Measurements from ENCODE around the gene ACTL10.

ACTL10 gene

DNA sequence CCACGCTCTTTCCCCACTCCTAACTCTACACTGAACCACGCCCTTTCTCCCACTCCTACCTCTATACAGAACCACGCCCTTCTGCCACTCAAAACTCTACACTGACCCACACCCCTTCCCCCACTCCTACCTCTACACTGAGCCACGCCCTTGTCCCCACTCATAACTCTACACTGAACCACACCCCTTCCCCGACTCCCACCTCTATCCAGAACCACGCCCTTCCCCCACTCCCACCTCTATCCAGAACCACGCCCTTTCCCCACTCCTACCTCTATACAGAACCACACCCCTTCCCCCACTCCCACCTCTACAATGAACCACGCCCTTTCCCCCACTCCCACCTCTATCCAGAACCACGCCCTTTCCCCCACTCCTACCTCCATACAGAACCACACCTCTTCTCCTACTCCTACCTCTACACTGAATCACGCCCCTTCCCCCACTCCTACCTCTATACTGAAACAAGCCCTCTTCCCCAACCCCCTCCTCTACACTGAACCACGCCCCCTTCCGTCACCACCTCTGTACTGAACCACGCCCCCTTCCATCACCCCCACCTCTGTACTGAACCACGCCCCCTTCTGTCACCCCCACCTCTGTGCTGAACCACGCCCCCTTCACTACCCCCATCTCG, 43.3 kb downstream of the ACTL10 start:
- FAIRE-seq (no peak), DNase-seq (ENCODE audit: extremely low spot score, insufficient read length, low read depth) (no peak)

DNA sequence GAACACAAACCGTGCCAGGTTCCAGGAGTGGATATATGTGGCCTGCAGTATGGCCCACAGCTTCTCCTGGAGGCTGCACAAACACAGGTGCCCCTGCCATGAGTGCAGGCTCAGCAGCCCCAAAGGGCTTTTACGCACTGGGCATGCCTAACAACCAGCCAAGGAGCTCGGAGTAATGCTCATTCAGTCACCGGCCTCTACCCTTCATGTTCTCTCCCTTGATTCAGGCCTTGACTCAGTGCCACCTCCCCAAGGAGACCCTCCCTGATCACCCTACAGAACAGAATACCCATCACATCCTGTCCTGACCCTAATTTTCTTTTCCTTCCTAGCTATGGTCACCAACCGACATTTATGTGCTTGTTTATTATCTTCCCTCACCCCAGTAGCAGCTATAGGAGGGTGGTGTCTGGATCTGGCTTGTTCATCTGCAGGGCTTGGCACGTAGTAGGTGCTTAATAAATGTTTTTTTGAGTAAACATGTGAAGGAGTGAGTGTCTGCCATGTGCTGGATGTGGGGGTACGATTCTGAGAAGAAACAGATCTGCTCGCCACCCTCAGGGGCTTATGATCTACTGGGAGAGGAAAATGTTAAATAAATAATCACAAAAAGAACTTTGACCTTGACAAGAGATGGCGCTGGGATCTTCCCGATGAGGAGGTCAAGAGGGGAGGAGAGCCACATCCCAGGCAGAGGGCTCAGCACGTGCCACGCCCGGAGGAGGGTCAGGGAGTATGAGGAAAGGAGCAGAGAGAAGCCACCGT, 44.1 kb downstream of the ACTL10 start:
- DNase-seq (ENCODE audit: extremely low spot score, insufficient read length, low read depth) (no peak), FAIRE-seq (no peak)

DNA sequence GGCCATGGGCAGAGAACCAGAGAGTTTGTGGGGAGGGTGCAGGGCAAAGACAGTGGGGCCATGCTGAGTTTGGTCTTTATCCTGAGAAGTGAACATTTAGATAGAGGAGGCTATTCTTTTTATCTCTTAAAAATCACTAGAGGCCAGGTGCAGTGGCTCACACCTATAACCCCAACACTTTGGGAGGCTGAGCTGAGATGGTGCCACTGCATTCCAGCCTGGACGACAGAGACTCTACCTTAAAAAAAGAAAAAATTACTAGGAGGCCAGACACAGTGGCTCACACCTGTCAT, 44.6 kb downstream of the ACTL10 start:
- DNase-seq (ENCODE audit: extremely low spot score, insufficient read length, low read depth) (no peak), FAIRE-seq (no peak)

DNA sequence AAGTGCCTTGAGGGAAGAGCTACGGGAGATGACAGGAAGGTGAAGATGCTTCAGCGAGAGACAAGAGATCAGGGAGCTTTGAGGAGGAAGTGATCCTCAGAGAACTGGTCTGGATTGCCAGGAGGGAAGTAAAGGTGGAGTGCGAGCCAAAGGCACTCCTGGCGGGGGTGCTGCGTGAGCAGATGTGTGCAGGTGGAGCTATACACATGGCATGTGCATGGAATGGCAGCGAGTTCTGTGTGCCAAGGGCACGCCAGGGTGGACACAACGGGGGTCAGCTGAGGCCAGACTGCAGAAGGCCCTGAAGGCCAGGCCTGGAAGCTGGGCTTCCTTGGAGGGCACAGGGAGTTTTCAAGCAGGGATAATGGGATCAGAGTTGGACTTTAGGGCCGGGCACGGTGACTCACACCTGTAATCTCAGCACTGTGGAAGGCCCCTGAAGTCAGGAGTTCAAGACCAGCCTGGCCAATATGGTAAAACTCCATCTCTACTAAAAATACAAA, 47.2 kb downstream of the ACTL10 start:
- DNase-seq (ENCODE audit: extremely low spot score, insufficient read length, low read depth) = no peak
- FAIRE-seq = no peak

DNA sequence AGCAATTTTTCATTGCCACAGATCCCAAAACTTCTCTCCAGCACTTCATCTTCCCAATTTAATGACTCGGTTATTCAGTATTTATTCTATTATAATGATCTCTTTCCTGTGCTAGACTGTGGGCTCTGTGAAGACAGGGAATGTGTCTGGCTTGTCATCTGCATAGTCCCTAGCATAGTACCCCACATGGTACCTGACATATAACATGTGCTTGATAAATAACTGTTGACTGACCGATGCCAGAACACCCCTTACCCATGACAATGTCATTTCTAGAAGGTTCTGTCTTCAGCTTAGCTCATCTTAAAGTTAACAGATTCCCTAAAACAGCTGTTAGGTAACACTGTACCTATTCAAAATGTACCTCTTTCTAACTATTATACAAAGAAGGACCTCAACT, 49.8 kb downstream of the ACTL10 start:
- no peak for DNase-seq (ENCODE audit: extremely low spot score, insufficient read length, low read depth)
- FAIRE-seq = no peak

Data from GM18507 (cell line).